Trophoblast cell (in vitro differentiated cells and primary cell): ENCODE data around the gene NUDT3.
A peak's percentile ranks its signal among the peaks of the same experiment; 100 is the strongest.
"Not testable (repeated sequence)": the region's sequence is repeated elsewhere in the genome, so short reads cannot be mapped to it uniquely, and the experiment has no call there.

Source experiments
- DNase-seq, 2 donors: peaks; one replicate each; pipeline ENCODE4 v3.0.0-alpha.2; 2016
- H2AFZ ChIP-seq: 2 replicates; pipeline ENCODE4 v1.6.1; 2013; ENCODE audit warnings: low read length, moderate library complexity, mild to moderate bottlenecking; ENCODE audit not compliant: insufficient read depth, poor library complexity
- H2AK5ac ChIP-seq: 2 replicates; pipeline ENCODE4 v1.6.1; 2013; ENCODE audit warnings: mild to moderate bottlenecking, low read length
- H2BK120ac ChIP-seq: 2 replicates; pipeline ENCODE4 v1.6.1; 2013; ENCODE audit warnings: low read length, mild to moderate bottlenecking, moderate library complexity; ENCODE audit not compliant: insufficient read depth, poor library complexity
- H2BK12ac ChIP-seq: 2 replicates; pipeline ENCODE4 v1.6.1; 2013; ENCODE audit warnings: mild to moderate bottlenecking, low read length, moderate library complexity
- H2BK5ac ChIP-seq: 2 replicates; pipeline ENCODE4 v1.6.1; 2013; ENCODE audit warnings: low read length, low read depth, moderate library complexity, mild to moderate bottlenecking; ENCODE audit not compliant: poor library complexity
- H3K14ac ChIP-seq: 2 replicates; pipeline ENCODE4 v1.6.1; 2013; ENCODE audit warnings: mild to moderate bottlenecking, low read length
- H3K18ac ChIP-seq: 2 replicates; pipeline ENCODE4 v1.6.1; 2013; ENCODE audit warnings: mild to moderate bottlenecking, low read length
- H3K23ac ChIP-seq: 2 replicates; pipeline ENCODE4 v1.6.1; 2013; ENCODE audit warnings: low read length
- H3K27ac ChIP-seq: 2 replicates; pipeline ENCODE4 v1.5.1; 2013; ENCODE audit warnings: low read depth, mild to moderate bottlenecking, inconsistent platforms, low read length, moderate library complexity
- H3K27me3 ChIP-seq: 2 replicates; pipeline ENCODE4 v1.6.1; 2013; ENCODE audit warnings: inconsistent platforms, mild to moderate bottlenecking, low read length, moderate library complexity; ENCODE audit not compliant: insufficient read depth
- H3K36me3 ChIP-seq, 2 experiments: 1 replicate in 1 of 2; 2 replicates in 1 of 2; pipeline ENCODE4 v1.6.1; 2013; ENCODE audit warnings: low read length in 2 of 2, mild to moderate bottlenecking in 2 of 2, moderate library complexity in 1 of 2; ENCODE audit not compliant: insufficient read depth in 2 of 2, control insufficient read depth in 1 of 2
- H3K4ac ChIP-seq: 2 replicates; pipeline ENCODE4 v1.6.1; 2013; ENCODE audit warnings: low read depth, mild to moderate bottlenecking, low read length, moderate library complexity
- H3K4me1 ChIP-seq, 2 experiments: 1 replicate in 1 of 2; 2 replicates in 1 of 2; pipeline ENCODE4 v1.6.1; 2013; ENCODE audit warnings: low read length in 2 of 2, mild to moderate bottlenecking in 2 of 2, moderate library complexity in 1 of 2; ENCODE audit not compliant: insufficient read depth in 2 of 2, control insufficient read depth in 1 of 2
- H3K4me2 ChIP-seq: 2 replicates; pipeline ENCODE4 v1.6.1; 2013; ENCODE audit warnings: inconsistent platforms, mild to moderate bottlenecking, low read length, moderate library complexity
- H3K4me3 ChIP-seq: 2 replicates; pipeline ENCODE4 v1.5.1; 2013; ENCODE audit warnings: mild to moderate bottlenecking, low read depth, low read length, inconsistent platforms
- H3K79me1 ChIP-seq: one replicate; pipeline ENCODE4 v1.6.1; 2013; ENCODE audit warnings: low read length
- H3K79me2 ChIP-seq: 2 replicates; pipeline ENCODE4 v1.6.1; 2013; ENCODE audit warnings: low read length, mild to moderate bottlenecking; ENCODE audit not compliant: control insufficient read depth, insufficient read depth, poor library complexity
- H3K9ac ChIP-seq: 2 replicates; pipeline ENCODE4 v1.6.1; 2013; ENCODE audit warnings: mild to moderate bottlenecking, low read length
- H3K9me3 ChIP-seq: 2 replicates; pipeline ENCODE4 v1.6.1; 2013; ENCODE audit warnings: low read depth, mild to moderate bottlenecking, control low read depth, inconsistent platforms, low read length; ENCODE audit not compliant: insufficient read depth
- H4K12ac ChIP-seq: 2 replicates; pipeline ENCODE4 v1.6.1; 2013; ENCODE audit warnings: low read depth, mild to moderate bottlenecking, low read length, moderate library complexity
- H4K8ac ChIP-seq: 2 replicates; pipeline ENCODE4 v1.6.1; 2013; ENCODE audit warnings: low read depth, mild to moderate bottlenecking, low read length, moderate library complexity
- H4K91ac ChIP-seq: one replicate; pipeline ENCODE4 v1.6.1; 2013; ENCODE audit warnings: low read depth, mild to moderate bottlenecking, low read length, moderate library complexity
- WGBS: extraction: QIAGEN DNeasy Blood & Tissue Kit; methylation state at CpG from one replicate; pipeline ENCODE4 v1.1.7; 2013; ENCODE audit warnings: missing lambda C conversion rate; ENCODE audit not compliant: insufficient read length, insufficient coverage; ENCODE audit errors: extremely low coverage; 5-methylcytosine and 5-hydroxymethylcytosine counted together

Gene NUDT3

GRCh38 chr6:34324738-34325444 lies 67.6 kb downstream of the NUDT3 start:
- Histone ChIP-seq H3K36me3 (no peaks in the 10 kb centered on the region), H3K4ac (no peak overlapping the region), H3K27ac (peak overlapping the region; percentile 8), H3K79me1 (peaks cover 15% of the 10 kb centered on the region), H3K18ac (peak overlapping the region; percentile 90), H2BK12ac (peak overlapping the region; percentile 64), H3K23ac (no peak overlapping the region), H2AFZ (no peak overlapping the region), H2BK5ac (peak overlapping the region; percentile 68), H3K4me2 (no peak overlapping the region), H2BK120ac (peak overlapping the region; percentile 51), H3K4me1 (peaks cover 2 to 3% of the 10 kb centered on the region in 2 experiments), H3K14ac (peak overlapping the region; percentile 82), H3K4me3 (no peak overlapping the region), H2AK5ac (no peak overlapping the region), H3K79me2 (no peaks in the 10 kb centered on the region), H3K27me3 (no peaks in the 10 kb centered on the region), H4K8ac (peak overlapping the region; percentile 23), H3K9ac (no peak overlapping the region), H4K12ac (peak overlapping the region; percentile 70), H4K91ac (peak overlapping the region; percentile 62), H3K9me3 (no peaks in the 10 kb centered on the region)
- peak in 1 of 2 donors; percentile 25 for DNase-seq
- no CpG with 5 or more reads among the region's 8 CpGs for WGBS

- H2BK12ac ChIP-seq, H3K23ac ChIP-seq, H3K4ac ChIP-seq, H3K4me1 ChIP-seq, H3K79me2 ChIP-seq, H3K4me2 ChIP-seq, H2AFZ ChIP-seq, H4K12ac ChIP-seq, H3K9me3 ChIP-seq, H3K18ac ChIP-seq, H3K36me3 ChIP-seq, H2BK120ac ChIP-seq, H2AK5ac ChIP-seq, H3K27me3 ChIP-seq, DNase-seq, H3K9ac ChIP-seq, H3K4me3 ChIP-seq, H4K8ac ChIP-seq, H3K14ac ChIP-seq, H3K27ac ChIP-seq: not testable (repeated sequence)
- WGBS, result no CpG with 5 or more reads among the region's 2 CpGs
- peak overlapping the region; percentile 11 for H4K91ac ChIP-seq
- H3K79me1 ChIP-seq, result peaks cover 17% of the 10 kb centered on the region
- peak overlapping the region; percentile 14 for H2BK5ac ChIP-seq
These were observed 68.2 kb downstream of the NUDT3 start for GRCh38 chr6:34324221-34324620.

- H2BK120ac ChIP-seq, result no peak overlapping the region
- H4K8ac ChIP-seq, result no peak overlapping the region
- H3K4me1 ChIP-seq, result peaks cover 7 to 10% of the 10 kb centered on the region in 2 experiments
- no peak overlapping the region for H4K12ac ChIP-seq
- H3K18ac ChIP-seq, result no peak overlapping the region
- H3K14ac ChIP-seq, result no peak overlapping the region
- H3K9me3 ChIP-seq, result no peaks in the 10 kb centered on the region
- no peak overlapping the region for H2AK5ac ChIP-seq
- no peak overlapping the region for H3K4me3 ChIP-seq
- no CpG with 5 or more reads among the region's 6 CpGs for WGBS
- H3K79me2 ChIP-seq, result no peaks in the 10 kb centered on the region
- no peak overlapping the region for H3K4ac ChIP-seq
- no peaks in the 10 kb centered on the region for H3K27me3 ChIP-seq
- no peak overlapping the region for H2BK12ac ChIP-seq
- no peak overlapping the region for H3K4me2 ChIP-seq
- DNase-seq, result no peak
- no peak overlapping the region for H3K27ac ChIP-seq
- no peak overlapping the region for H2AFZ ChIP-seq
- H4K91ac ChIP-seq, result no peak overlapping the region
- no peak overlapping the region for H2BK5ac ChIP-seq
- no peak overlapping the region for H3K23ac ChIP-seq
- peaks cover 19% of the 10 kb centered on the region for H3K79me1 ChIP-seq
- no peaks in the 10 kb centered on the region for H3K36me3 ChIP-seq
- H3K9ac ChIP-seq, result no peak overlapping the region
These were observed 69.2 kb downstream of the NUDT3 start for GRCh38 chr6:34323300-34323699.

- Histone ChIP-seq H3K9me3 (no peaks in the 10 kb centered on the region), H2AFZ (no peak overlapping the region), H3K14ac (no peak overlapping the region), H4K91ac (no peak overlapping the region), H3K79me1 (peaks cover 19% of the 10 kb centered on the region), H2BK5ac (no peak overlapping the region), H3K27me3 (no peaks in the 10 kb centered on the region), H2AK5ac (no peak overlapping the region), H3K18ac (no peak overlapping the region), H3K4me1 (peaks cover 7 to 10% of the 10 kb centered on the region in 2 experiments), H3K23ac (no peak overlapping the region), H2BK12ac (no peak overlapping the region), H4K12ac (no peak overlapping the region), H3K27ac (no peak overlapping the region), H3K9ac (no peak overlapping the region), H3K4ac (no peak overlapping the region), H4K8ac (no peak overlapping the region), H3K4me2 (no peak overlapping the region), H3K36me3 (no peaks in the 10 kb centered on the region), H3K79me2 (no peaks in the 10 kb centered on the region), H2BK120ac (no peak overlapping the region), H3K4me3 (no peak overlapping the region)
- no CpG with 5 or more reads among the region's 1 CpG for WGBS
- DNase-seq, result no peak
These were observed 69.7 kb downstream of the NUDT3 start for GRCh38 chr6:34322732-34323131.
